ENCODE results near the gene DENND1C. TPM values are rescaled to one million over a fixed set of nuclear protein-coding genes. Genes with fewer than 3 reads are reported as not detected.

Gene DENND1C
- total and polyA plus RNA-seq, 2 of the 8 experiments (the other 6 are each of a cell fraction or from before 2014, with no cell fraction given): 3.6 to 4.0 TPM

DNA sequence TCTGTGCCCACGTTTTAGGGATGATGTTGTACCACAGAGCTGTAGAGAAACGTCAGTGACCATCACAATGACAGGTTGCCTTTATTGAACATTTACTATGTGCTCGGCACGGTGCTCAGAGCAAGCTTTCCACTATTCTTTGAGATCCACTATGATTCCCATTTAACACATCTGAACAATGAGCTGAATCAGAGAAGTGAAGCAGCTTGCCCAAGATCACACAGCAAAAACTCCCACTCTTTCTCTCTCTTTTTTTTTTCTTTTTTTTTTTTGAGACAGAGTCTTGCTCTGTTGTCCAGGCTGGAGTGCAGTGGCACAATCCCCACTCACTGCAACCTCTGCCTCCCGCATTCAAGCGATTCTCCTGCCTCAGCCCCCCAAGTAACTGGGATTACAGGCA lies 41.1 kb upstream of the DENND1C start (continued):
- TF ChIP-seq HDAC2 (IDR thresholded peaks at IDR 0.05; ENCODE audit: borderline replicate concordance in 1 of 2, low read depth in 2 of 2, low read length in 2 of 2) (no peak), BACH1 (IDR thresholded peaks at IDR 0.05; ENCODE audit: low read length) (no peak), MAFK (IDR thresholded peaks at IDR 0.05; ENCODE audit: low read depth, low read length) (no peak)
